ENCODE data around the gene ZNF317. TPM values are rescaled to one million over a fixed set of nuclear protein-coding genes. Genes with fewer than 3 reads are reported as not detected.

Gene ZNF317
- total and polyA plus RNA-seq, 9 of the 15 experiments (the other 6 are each of a cell fraction or from before 2014, with no cell fraction given), result 17.3 to 43.2 (median 34.8) TPM

DNA sequence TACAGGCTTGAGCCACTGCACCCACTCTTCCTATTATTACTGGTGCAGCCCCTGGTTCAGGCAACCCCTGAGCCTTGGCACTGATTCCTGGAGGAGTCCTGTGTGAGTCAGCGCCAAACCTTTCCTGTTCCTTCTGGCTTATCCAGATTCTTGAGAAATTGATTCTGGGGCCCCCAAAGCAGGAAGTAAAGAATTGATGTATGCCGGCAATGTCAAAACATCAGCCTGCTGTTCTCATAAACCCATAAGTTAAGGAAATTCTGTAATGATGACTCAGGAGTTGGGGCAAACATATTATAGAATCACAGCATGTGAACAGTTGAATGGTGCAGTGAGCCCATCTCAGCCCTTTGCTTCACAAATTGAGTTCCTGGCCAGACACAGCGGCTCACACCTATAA is 12.0 kb upstream of the ZNF317 start:
- no peak for DNase-seq (ENCODE audit: extremely low read depth in 1 of 4, low spot score in 3 of 4)
- no peaks in the 10 kb centered on the region for H3K36me3 ChIP-seq (ENCODE audit: control insufficient read depth, insufficient read depth, low read length)
- H4K20me1 ChIP-seq (replicated peaks; ENCODE audit: control insufficient read depth, insufficient read depth, low read length), result no peaks in the 10 kb centered on the region
- WGBS (ENCODE audit: insufficient coverage, low coverage, missing lambda C conversion rate), result 10% methylated on average over 3 of the region's 3 CpGs
- H3K9ac ChIP-seq (ENCODE audit: insufficient read depth in 1 of 2, low read depth in 2 of 2, low read length in 2 of 2), result no peak overlapping the region
- peaks cover 0 to 6% of the 10 kb centered on the region in 2 experiments; a peak in 2 of 5 replicates for H3K27me3 ChIP-seq (ENCODE audit: control insufficient read depth in 2 of 2, insufficient read depth in 2 of 2, low read length in 2 of 2)
- in situ Hi-C loops (cut with MboI), result no loop called here
- no peak overlapping the region for H3K4me3 ChIP-seq
- H3K4me2 ChIP-seq (ENCODE audit: insufficient read depth, low read length), result no peak overlapping the region
- POLR2A ChIA-PET, result no interaction called here
- no peaks in the 10 kb centered on the region for H3K9me3 ChIP-seq (replicated peaks; ENCODE audit: control insufficient read depth, insufficient read depth, low read depth, low read length)
- TF ChIP-seq KLF10 (CRISPR knock-in tag; IDR thresholded peaks at IDR 0.05) (no peak), RUNX1 (IDR thresholded peaks at IDR 0.05; ENCODE audit: low read depth) (no peak), SRSF1 (IDR thresholded peaks at IDR 0.05; ENCODE audit: low read depth, low read length) (no peak), ZNF408 (CRISPR knock-in tag; IDR thresholded peaks at IDR 0.05; ENCODE audit: low read depth) (no peak), ATF7 (IDR thresholded peaks at IDR 0.05) (no peak), SMAD1 (IDR thresholded peaks at IDR 0.05; ENCODE audit: low read depth, low read length, partially characterized antibody) (no peak), NFE2L1 (tag; IDR thresholded peaks at IDR 0.05; ENCODE audit: borderline replicate concordance, low read depth) (no peak), ZNF444 (CRISPR knock-in tag; IDR thresholded peaks at IDR 0.05) (no peak), DMBX1 (CRISPR knock-in tag; IDR thresholded peaks at IDR 0.05; ENCODE audit: borderline replicate concordance) (no peak), CAMTA2 (CRISPR knock-in tag; conservative IDR thresholded peaks at IDR 0.05) (no peak), KAT7 (CRISPR knock-in tag; IDR thresholded peaks at IDR 0.05; ENCODE audit: borderline replicate concordance) (no peak), ZNF311 (CRISPR knock-in tag; IDR thresholded peaks at IDR 0.05) (no peak), SLC30A9 (CRISPR knock-in tag; IDR thresholded peaks at IDR 0.05) (no peak), BRF1 (IDR thresholded peaks at IDR 0.05; ENCODE audit: borderline replicate concordance, extremely low read depth, insufficient read length) (no peak)
- TF ChIP-seq, protein P1, sequence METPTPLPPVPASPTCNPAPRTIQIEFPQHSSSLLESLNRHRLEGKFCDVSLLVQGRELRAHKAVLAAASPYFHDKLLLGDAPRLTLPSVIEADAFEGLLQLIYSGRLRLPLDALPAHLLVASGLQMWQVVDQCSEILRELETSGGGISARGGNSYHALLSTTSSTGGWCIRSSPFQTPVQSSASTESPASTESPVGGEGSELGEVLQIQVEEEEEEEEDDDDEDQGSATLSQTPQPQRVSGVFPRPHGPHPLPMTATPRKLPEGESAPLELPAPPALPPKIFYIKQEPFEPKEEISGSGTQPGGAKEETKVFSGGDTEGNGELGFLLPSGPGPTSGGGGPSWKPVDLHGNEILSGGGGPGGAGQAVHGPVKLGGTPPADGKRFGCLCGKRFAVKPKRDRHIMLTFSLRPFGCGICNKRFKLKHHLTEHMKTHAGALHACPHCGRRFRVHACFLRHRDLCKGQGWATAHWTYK (CRISPR knock-in tag; IDR thresholded peaks at IDR 0.05), result no peak
- TF ChIP-seq, protein P2, sequence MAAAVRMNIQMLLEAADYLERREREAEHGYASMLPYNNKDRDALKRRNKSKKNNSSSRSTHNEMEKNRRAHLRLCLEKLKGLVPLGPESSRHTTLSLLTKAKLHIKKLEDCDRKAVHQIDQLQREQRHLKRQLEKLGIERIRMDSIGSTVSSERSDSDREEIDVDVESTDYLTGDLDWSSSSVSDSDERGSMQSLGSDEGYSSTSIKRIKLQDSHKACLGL (CRISPR knock-in tag; IDR thresholded peaks at IDR 0.05; ENCODE audit: borderline replicate concordance, poor library complexity, severe bottlenecking), result no peak
- TF ChIP-seq, protein P3, sequence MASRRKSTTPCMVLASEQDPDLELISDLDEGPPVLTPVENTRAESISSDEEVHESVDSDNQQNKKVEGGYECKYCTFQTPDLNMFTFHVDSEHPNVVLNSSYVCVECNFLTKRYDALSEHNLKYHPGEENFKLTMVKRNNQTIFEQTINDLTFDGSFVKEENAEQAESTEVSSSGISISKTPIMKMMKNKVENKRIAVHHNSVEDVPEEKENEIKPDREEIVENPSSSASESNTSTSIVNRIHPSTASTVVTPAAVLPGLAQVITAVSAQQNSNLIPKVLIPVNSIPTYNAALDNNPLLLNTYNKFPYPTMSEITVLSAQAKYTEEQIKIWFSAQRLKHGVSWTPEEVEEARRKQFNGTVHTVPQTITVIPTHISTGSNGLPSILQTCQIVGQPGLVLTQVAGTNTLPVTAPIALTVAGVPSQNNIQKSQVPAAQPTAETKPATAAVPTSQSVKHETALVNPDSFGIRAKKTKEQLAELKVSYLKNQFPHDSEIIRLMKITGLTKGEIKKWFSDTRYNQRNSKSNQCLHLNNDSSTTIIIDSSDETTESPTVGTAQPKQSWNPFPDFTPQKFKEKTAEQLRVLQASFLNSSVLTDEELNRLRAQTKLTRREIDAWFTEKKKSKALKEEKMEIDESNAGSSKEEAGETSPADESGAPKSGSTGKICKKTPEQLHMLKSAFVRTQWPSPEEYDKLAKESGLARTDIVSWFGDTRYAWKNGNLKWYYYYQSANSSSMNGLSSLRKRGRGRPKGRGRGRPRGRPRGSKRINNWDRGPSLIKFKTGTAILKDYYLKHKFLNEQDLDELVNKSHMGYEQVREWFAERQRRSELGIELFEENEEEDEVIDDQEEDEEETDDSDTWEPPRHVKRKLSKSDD (conservative IDR thresholded peaks at IDR 0.05; ENCODE audit: low read length), result no peak
- CTCF ChIA-PET (ENCODE audit: low intra/inter-chr PET ratio), result no interaction called here
- ATAC-seq, result no peak
- H3K9me1 ChIP-seq (ENCODE audit: control insufficient read depth, insufficient read depth, low read length), result no peaks in the 10 kb centered on the region
- no TSS peak for BruUV-seq (replicated peaks)
- H3K27ac ChIP-seq (ENCODE audit: extremely low read depth, low read depth, low read length), result no peak overlapping the region
- intact Hi-C loops (cut with micrococcal nuclease), result no loop called here
- no peak for FAIRE-seq
- no peak overlapping the region for H2AFZ ChIP-seq (ENCODE audit: low read depth, low read length)
- no peaks in the 10 kb centered on the region; a peak in 1 of 5 replicates for H3K4me1 ChIP-seq (replicated peaks in 1 of 2; ENCODE audit: control insufficient read depth in 2 of 2, insufficient read depth in 2 of 2, low read length in 2 of 2)
- H3K79me2 ChIP-seq (ENCODE audit: control insufficient read depth, insufficient read depth, low read length), result no peaks in the 10 kb centered on the region
